Lower leg skin (tissue), 4 donors: ENCODE measurements around the gene DHX40. TPM values are rescaled to one million over a fixed set of nuclear protein-coding genes. Genes with fewer than 3 reads are reported as not detected.
"Not testable (repeated sequence)": the region's sequence is repeated elsewhere in the genome, so short reads cannot be mapped to it uniquely, and the experiment has no call there.

Source experiments
- DNase-seq, 2 donors: peaks; one replicate each; pipeline ENCODE4 v3.0.0-alpha.2; 2019; ENCODE audit warnings: low spot score in 2 of 2
- H3K4me3 ChIP-seq: fragments of 200-600 bp; sonication (generic); 2 replicates; pipeline ENCODE4 v1.5.1; 2017; ENCODE audit warnings: mild to moderate bottlenecking, low read depth; ENCODE audit not compliant: poor library complexity, severe bottlenecking
- CTCF ChIP-seq, 3 donors: fragments of 450-650 bp; IDR thresholded peaks; one replicate each; pipeline ENCODE4 v1.5.1; 2016; ENCODE audit warnings: antibody characterized with exemption in 3 of 3, mild to moderate bottlenecking in 3 of 3, moderate library complexity in 2 of 3
- POLR2A ChIP-seq, 2 donors: fragments of 450-650 bp; IDR thresholded peaks; one replicate each; pipeline ENCODE4 v1.6.1; 2016 to 2017; ENCODE audit warnings: antibody characterized with exemption in 2 of 2, mild to moderate bottlenecking in 1 of 2, moderate library complexity in 1 of 2
- WGBS, 2 donors: methylation state at CpG; one replicate each; pipeline ENCODE4 v1.1.5; 2018; 5-methylcytosine and 5-hydroxymethylcytosine counted together
- intact Hi-C: fragments of 100-400 bp; cut with DNase I; formaldehyde crosslinking; loops from one replicate; pipeline ENCODE4 v1.15.0; 2023; ENCODE audit warnings: low total_unique reads
- total RNA-seq, 4 donors: library from RNA; depleted of rRNA; stranded (reverse); fragments of >200 nt; gene quantifications; one replicate each; pipeline ENCODE4 v1.1.0, GENCODE V29; 2016

DHX40 gene
- total RNA-seq, 4 donors from 2014 or later: 35.1 to 57.3 (median 49.9) TPM

GRCh38 chr17:59572301-59572924 is 7.0 kb downstream of the DHX40 start:
- TF ChIP-seq CTCF (IDR thresholded peaks at IDR 0.05) (no peak), POLR2A (IDR thresholded peaks at IDR 0.05) (no peak)
- intact Hi-C loops: no loop called here

GRCh38 chr17:59584168-59584567 is 18.8 kb downstream of the DHX40 start:
- H3K4me3 ChIP-seq, DNase-seq, intact Hi-C loops: not testable (repeated sequence)
- no CpG with 5 or more reads among the region's 1 CpG for WGBS, 2 donors

More at GRCh38 chr17:59572301-59572924, 7.0 kb downstream of the DHX40 start:
- DNase-seq: no peak
- H3K4me3 ChIP-seq: no peak overlapping the region
- 97% methylated on average over 10 of the region's 10 CpGs for WGBS, 2 donors

GRCh38 chr17:59600169-59600568 is 34.8 kb downstream of the DHX40 start:
- TF ChIP-seq CTCF (IDR thresholded peaks at IDR 0.05): no peak
- no peak for TF ChIP-seq POLR2A (IDR thresholded peaks at IDR 0.05)
- intact Hi-C loops: no loop called here
- no peak overlapping the region for H3K4me3 ChIP-seq
- no peak for DNase-seq

- TF ChIP-seq POLR2A (IDR thresholded peaks at IDR 0.05) (no peak), CTCF (IDR thresholded peaks at IDR 0.05) (no peak)
- 88 to 94% methylated on average over 2 of the region's 2 CpGs for WGBS, 2 donors
- DNase-seq: no peak
- no peak overlapping the region for H3K4me3 ChIP-seq
- intact Hi-C loops: no loop called here
These were observed 35.7 kb downstream of the DHX40 start for GRCh38 chr17:59601130-59601529.

- no peak overlapping the region for H3K4me3 ChIP-seq
- intact Hi-C loops: no loop called here
These were observed 41.7 kb downstream of the DHX40 start for GRCh38 chr17:59607061-59607460.

GRCh38 chr17:59607817-59608403 is 42.5 kb downstream of the DHX40 start:
- no peak overlapping the region for H3K4me3 ChIP-seq
- 90% methylated on average over 5 of the region's 5 CpGs for WGBS, 2 donors
- no peak for TF ChIP-seq CTCF (IDR thresholded peaks at IDR 0.05)
- no peak for TF ChIP-seq POLR2A (IDR thresholded peaks at IDR 0.05)
- intact Hi-C loops: no loop called here
- no peak for DNase-seq

More at GRCh38 chr17:59607061-59607460, 41.7 kb downstream of the DHX40 start:
- 75 to 81% methylated on average over 3 of the region's 3 CpGs for WGBS, 2 donors
- TF ChIP-seq POLR2A (IDR thresholded peaks at IDR 0.05) (no peak), CTCF (IDR thresholded peaks at IDR 0.05) (no peak)
- DNase-seq: no peak
